Measurements from ENCODE around the gene MRPS25. TPM values are rescaled to one million over a fixed set of nuclear protein-coding genes. Genes with fewer than 3 reads are reported as not detected.
"Not testable (repeated sequence)": the region's sequence is repeated elsewhere in the genome, so short reads cannot be mapped to it uniquely, and the experiment has no call there.

MRPS25 gene
- total RNA-seq, 1 experiment from 2014 or later = 27.7 TPM

GRCh38 chr3:15029625-15030024, 35.5 kb downstream of the MRPS25 start:
- H3K36me3 ChIP-seq = peaks cover 2% of the 10 kb centered on the region
- H3K4me3 ChIP-seq = no peak overlapping the region
- no peaks in the 10 kb centered on the region for H3K27me3 ChIP-seq
- no peaks in the 10 kb centered on the region for H3K9me3 ChIP-seq
- no peak for DNase-seq

GRCh38 chr3:15023719-15024118, 41.4 kb downstream of the MRPS25 start:
- Histone ChIP-seq H3K9me3 (no peaks in the 10 kb centered on the region), H3K36me3 (peaks cover 7% of the 10 kb centered on the region; the same call in 1 of the 2 replicates)

GRCh38 chr3:15023249-15023648, 41.9 kb downstream of the MRPS25 start:
- peaks cover 7% of the 10 kb centered on the region; the same call in 1 of the 2 replicates for H3K36me3 ChIP-seq
- H3K27me3 ChIP-seq = no peaks in the 10 kb centered on the region
- H3K4me3 ChIP-seq = no peak overlapping the region
- no peak for DNase-seq
- no peaks in the 10 kb centered on the region for H3K9me3 ChIP-seq

More at GRCh38 chr3:15023719-15024118, 41.4 kb downstream of the MRPS25 start:
- DNase-seq = no peak
- Histone ChIP-seq H3K27me3 (no peaks in the 10 kb centered on the region), H3K4me3 (no peak overlapping the region)

- no peaks in the 10 kb centered on the region for H3K9me3 ChIP-seq
- H3K27me3 ChIP-seq = no peaks in the 10 kb centered on the region
- peaks cover 16% of the 10 kb centered on the region for H3K36me3 ChIP-seq
- H3K4me3 ChIP-seq = no peak overlapping the region
- DNase-seq = no peak
These were observed 47.9 kb downstream of the MRPS25 start for GRCh38 chr3:15017191-15017590.

- Histone ChIP-seq H3K9me3 (no peaks in the 10 kb centered on the region), H3K4me3 (no peak overlapping the region), H3K36me3 (peaks cover 16% of the 10 kb centered on the region), H3K27me3 (no peaks in the 10 kb centered on the region)
- DNase-seq = peak; percentile 22
These were observed 49.7 kb downstream of the MRPS25 start for GRCh38 chr3:15015456-15015855.

- H3K9me3 ChIP-seq = no peaks in the 10 kb centered on the region
- DNase-seq = no peak
- no peaks in the 10 kb centered on the region for H3K27me3 ChIP-seq
- no peak overlapping the region for H3K4me3 ChIP-seq
- H3K36me3 ChIP-seq = peaks cover 16% of the 10 kb centered on the region
These were observed 50.3 kb downstream of the MRPS25 start for GRCh38 chr3:15014606-15015328.

GRCh38 chr3:15011174-15011573, 53.9 kb downstream of the MRPS25 start:
- DNase-seq = no peak
- no peak overlapping the region for H3K4me3 ChIP-seq
- H3K27me3 ChIP-seq = no peaks in the 10 kb centered on the region
- H3K36me3 ChIP-seq = peaks cover 12% of the 10 kb centered on the region
- H3K9me3 ChIP-seq = no peaks in the 10 kb centered on the region

GRCh38 chr3:15010664-15011063, 54.5 kb downstream of the MRPS25 start:
- Histone ChIP-seq H3K36me3 (peaks cover 12% of the 10 kb centered on the region), H3K9me3 (no peaks in the 10 kb centered on the region)

GRCh38 chr3:15009167-15009566, 55.9 kb downstream of the MRPS25 start:
- no peak overlapping the region for H3K4me3 ChIP-seq
- H3K9me3 ChIP-seq = no peaks in the 10 kb centered on the region
- no peak for DNase-seq
- H3K36me3 ChIP-seq = peaks cover 10% of the 10 kb centered on the region
- H3K27me3 ChIP-seq = no peaks in the 10 kb centered on the region

More at GRCh38 chr3:15010664-15011063, 54.5 kb downstream of the MRPS25 start:
- Histone ChIP-seq H3K4me3 (no peak overlapping the region), H3K27me3 (no peaks in the 10 kb centered on the region)
- no peak for DNase-seq

- Histone ChIP-seq H3K4me3 (no peak overlapping the region), H3K27me3 (no peaks in the 10 kb centered on the region), H3K9me3 (no peaks in the 10 kb centered on the region), H3K36me3 (peaks cover 5% of the 10 kb centered on the region)
- DNase-seq = peak; percentile 2
These were observed 57.4 kb downstream of the MRPS25 start for GRCh38 chr3:15007681-15008141.

- not testable (repeated sequence) for H3K36me3 ChIP-seq, H3K27me3 ChIP-seq, H3K4me3 ChIP-seq, DNase-seq, H3K9me3 ChIP-seq
These were observed 65.9 kb downstream of the MRPS25 start for GRCh38 chr3:14999182-14999581.

Other genes starting within 250 kb of the MRPS25 start
- gene FGD5, start 246.4 kb downstream of the MRPS25 start, total RNA-seq (2014; rRNA removed; shearing (Covaris generic); ENCODE audit: low replicate concordance) = 0.40 TPM in 1 of 2 replicates, not detected in the other
- gene NR2C2, start 117.7 kb downstream of the MRPS25 start, total RNA-seq (2014; rRNA removed; shearing (Covaris generic); ENCODE audit: low replicate concordance) = 6.0 and 7.1 TPM in 2 replicates
- 10.4 and 13.3 TPM in 2 replicates for gene RBSN, start 33.8 kb upstream of the MRPS25 start, total RNA-seq (2014; rRNA removed; shearing (Covaris generic); ENCODE audit: low replicate concordance)
- 9.6 and 11.2 TPM in 2 replicates for gene CAPN7, start 140.9 kb upstream of the MRPS25 start, total RNA-seq (2014; rRNA removed; shearing (Covaris generic); ENCODE audit: low replicate concordance)

Measured in MG63 (cell line).